Measurements from ENCODE around the gene DPH6.
A peak's percentile ranks its signal among the peaks of the same experiment; 100 is the strongest.
"Not testable (repeated sequence)": the region's sequence is repeated elsewhere in the genome, so short reads cannot be mapped to it uniquely, and the experiment has no call there.

Gene DPH6, protein sequence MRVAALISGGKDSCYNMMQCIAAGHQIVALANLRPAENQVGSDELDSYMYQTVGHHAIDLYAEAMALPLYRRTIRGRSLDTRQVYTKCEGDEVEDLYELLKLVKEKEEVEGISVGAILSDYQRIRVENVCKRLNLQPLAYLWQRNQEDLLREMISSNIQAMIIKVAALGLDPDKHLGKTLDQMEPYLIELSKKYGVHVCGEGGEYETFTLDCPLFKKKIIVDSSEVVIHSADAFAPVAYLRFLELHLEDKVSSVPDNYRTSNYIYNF

DNA sequence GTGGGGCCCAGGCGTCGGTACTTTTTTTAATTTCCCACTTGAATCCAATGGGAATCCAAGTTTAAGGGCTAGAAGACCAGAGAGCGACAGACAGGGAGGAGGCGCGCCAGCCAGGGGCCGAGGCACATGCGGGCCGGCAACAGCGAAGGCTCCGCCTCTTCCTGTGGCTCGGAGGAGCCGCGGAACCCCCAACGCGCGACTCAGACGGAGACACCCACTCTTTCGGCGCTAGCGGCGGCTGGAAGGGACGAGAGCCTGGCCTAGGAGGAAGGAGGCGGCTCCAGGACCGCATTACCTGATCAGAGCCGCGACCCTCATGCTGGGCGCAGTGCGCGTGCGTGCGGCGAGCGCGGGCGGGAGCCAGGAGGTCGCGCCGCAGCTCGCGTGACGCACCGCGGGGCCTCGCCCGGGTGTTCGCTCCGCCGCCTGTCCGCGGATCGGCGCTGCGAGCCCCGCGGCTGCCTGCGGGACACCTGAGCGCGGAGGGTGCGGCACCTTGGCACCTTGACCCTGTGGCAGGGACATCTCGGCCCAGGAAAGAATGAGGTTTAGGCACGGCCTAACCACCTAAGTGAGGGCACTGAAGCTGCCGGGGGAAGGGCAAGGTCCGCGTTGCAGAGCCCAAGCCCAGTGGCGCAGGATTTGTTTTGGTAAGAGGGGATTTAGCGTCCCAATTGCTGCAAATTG, at the start of gene DPH6:
DPH6 (minus strand) TSS at position 342 of the 687 bp plus-strand sequence; CDS start at position 318, 24 bp downstream.
- DNase-seq (ENCODE audit: low read depth), result peak; percentile 46

DNA sequence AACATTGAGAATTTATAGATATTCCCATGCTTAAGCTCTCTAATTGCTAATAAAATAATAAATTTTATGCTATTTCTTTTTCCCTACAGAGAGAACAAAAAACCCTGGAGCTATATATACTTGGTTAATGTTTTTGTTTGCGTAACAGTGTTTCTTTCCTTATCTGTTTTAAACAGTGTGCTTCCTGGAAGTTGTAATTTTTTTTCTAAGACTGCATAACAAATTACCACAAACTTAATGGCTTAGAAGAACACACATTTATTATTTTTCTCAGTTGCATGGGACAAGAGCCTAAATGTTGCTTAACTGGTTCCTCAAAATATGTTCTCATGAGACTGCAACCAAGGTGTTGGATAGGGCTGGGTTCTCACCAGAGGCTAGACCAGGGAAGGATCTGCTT, 49.7 kb upstream of the DPH6 start:
- DNase-seq (ENCODE audit: low read depth), result no peak

DNA sequence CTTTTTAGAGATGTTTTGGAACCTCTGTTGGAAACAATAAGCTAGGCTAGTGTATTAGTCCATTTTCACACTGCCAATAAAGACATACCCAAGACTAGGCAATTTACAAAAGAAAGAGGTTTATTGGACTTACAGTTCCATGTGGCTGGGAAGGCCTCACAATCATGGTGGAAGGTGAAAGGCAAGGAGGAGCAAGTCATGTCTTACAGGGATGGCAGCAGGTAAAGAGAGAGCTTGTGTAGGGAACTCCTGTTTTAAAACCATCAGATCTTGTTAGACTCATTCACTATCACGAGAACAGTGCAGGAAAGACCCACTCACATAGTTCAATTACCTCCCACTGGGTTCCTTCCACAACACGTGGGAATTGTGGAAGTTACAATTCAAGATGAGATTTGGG, 46.0 kb upstream of the DPH6 start:
- not testable (repeated sequence) for DNase-seq (ENCODE audit: low read depth)

DNA sequence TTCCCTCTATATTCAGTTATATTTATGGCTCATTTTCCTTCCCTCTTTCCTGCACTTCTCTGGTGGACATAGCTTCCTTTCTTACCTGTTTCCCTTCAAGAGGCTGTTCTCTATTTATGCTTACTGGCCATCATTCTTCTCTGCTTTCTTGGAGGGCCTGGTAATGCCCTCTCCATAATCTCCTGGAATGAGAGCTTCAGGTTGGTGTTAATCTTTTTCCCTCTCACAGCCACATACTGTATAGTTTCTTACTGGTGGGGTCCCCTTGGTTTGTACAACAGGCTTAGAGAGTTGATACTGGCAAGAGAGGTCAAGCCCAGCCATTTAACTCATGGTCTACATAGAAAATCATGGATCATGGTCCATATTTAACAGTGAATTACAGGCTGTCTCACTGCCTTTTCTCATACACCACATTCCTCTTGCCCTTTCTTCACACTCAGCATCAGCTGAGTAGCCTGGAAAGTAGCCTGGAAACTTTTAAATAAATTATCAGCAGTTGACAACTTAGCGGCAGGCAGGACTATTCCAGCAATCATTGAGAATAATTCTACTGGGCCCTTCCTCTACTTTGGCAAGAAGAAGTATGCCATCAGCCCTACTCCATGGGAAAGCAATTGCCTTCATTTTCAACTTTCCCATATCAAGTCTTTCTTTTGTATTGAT, 38.0 kb upstream of the DPH6 start:
- DNase-seq (ENCODE audit: low read depth), result peak; percentile 52

DNA sequence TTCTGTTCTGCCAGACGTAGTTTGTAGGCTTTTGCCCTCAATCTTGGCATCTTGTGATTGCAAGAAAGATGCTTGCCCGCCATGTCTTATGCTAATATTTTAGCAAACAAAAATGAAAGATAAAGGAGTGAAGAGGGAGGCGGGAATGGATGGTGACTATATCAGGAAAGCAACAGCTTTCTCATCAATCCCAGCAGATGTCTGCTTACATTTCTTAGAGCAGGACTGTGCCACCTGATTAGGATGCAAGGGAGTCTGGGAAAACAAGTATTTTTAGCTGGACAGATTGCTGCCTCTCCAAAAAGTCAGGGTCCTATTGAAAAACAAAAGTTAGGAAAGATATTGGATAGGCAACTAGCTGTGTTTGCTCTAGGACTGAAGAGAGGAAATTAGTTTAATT, 34.6 kb upstream of the DPH6 start:
- no peak for DNase-seq (ENCODE audit: low read depth)

DNA sequence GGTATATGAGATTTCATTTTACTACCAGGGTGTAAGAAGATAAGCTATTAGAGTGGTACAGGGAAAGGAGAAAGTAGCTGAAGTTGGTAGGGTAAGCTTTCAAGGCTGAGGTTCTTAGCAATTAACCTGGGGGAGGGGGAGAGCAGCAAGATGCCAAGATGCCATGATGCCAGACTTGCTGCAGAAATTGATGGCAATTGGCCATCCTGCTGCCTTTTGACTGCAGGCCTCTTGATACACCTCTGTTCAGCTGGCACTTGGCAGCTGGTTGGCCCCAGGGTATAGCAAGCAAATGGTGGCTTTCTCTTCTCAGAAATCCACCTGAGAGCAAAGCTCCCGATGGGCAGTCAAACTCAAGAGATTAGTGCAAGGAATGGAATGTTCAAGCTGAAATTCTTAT, 21.4 kb upstream of the DPH6 start:
- no peak for DNase-seq (ENCODE audit: low read depth)

DNA sequence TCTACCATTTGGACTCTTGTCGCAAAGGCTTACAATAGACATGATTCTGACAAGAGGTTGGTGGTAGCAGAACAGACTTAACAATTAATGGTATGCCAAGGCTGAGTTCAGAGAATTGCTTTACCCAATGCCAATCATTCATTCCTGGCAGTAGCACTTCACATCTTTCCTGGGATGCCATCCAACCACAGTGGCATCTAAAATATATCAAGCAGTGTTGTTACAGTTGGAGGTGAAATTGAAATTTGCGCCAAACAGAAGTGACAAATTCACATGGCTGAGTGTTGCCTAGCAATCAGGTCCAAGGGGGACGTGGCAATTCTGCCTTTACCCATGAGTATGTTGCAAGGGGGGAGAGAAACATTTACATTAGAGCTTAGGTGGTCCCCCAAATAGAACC, 21.0 kb upstream of the DPH6 start:
- DNase-seq (ENCODE audit: low read depth), result no peak

DNA sequence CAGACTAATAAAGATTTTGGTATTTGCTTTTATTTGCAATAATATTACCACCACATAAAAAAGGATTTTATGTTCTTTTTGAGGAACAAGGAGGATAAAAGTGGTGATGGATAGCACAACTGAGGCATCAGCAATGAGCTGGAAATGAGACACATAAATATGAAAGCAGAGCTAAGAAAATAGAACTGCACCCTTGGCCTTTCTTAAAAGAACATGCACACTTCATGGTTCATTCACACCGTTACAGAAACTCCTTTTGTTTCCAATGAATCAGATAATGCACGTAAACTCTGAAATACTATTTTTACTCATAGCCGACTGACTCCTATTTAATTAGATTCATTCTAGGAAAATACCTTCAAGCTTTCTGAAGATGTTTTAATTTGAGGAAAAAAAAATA, 19.9 kb upstream of the DPH6 start:
- DNase-seq (ENCODE audit: low read depth), result no peak

DNA sequence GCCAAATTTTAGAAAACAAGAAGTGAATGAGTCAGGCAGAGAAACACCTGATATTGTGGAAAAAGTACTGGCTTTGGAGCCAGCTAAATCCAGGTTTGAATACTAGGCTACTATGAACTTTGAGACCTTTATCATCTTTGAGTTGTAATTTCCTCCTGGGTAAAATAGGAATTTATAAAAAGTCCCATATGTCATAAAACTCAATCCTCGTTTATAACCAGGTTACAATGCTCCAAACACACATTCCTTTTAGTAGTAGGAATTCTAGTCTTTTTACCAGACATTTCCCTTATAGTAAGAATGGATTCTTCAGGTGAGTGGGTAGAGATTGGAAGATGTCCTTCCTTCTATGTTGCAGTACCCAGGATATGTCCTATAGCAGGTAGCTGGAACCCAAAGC, 16.7 kb upstream of the DPH6 start:
- no peak for DNase-seq (ENCODE audit: low read depth)

DNA sequence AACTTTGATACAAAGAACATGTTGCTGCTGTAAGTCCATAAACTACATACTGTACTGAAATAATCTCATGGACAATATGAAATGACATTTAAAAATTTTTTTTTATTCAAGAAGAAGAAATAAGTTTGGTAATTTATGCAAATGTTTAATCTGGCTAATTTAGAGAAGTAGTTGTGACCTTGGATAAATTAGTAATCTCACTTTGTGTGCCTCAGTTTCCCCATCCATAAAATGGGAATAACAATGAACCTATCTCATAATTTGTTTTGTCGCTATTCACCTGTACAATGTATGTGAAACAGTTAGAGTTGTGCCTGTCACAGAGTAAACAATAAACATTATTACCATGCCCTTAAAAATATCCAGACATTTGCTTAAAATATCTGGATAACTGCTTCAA, 15.3 kb upstream of the DPH6 start:
- no peak for DNase-seq (ENCODE audit: low read depth)

DNA sequence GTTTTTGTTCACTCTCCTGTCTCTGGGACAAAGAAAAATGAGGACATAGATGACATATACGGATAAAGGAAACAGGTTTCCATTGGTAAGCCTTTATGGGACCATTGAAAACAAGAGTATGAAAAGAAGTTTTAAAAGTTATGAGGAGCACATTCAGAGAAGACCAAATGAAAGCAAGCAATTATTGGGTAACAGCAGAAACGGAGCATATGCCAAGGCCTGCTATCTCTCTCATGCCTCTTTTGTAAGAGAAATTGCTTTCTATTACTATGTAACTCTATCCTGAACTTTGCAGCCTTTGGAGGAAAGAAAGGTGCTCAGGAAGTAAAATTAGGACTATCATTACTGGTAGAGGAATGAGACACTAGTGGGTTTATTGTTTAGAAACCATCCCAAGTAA, 14.9 kb upstream of the DPH6 start:
- no peak for DNase-seq (ENCODE audit: low read depth)

DNA sequence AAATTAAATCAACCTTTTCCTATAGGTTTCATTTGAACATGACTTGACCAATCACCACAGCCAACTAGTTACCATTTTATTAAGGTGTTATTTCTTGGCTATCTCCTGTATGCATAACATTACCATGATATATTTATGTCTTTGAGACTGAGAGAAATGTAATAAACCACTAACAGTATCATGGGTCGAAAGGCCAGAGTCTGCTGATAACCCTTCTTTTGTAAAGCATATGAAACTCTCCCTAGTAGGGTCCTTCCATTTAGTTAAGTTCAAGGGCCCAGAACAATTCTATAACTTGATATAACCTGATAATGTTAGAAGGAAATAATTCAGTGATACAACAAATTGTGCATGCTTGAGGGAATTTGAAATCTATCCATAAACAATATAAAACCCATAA, 14.3 kb upstream of the DPH6 start:
- no peak for DNase-seq (ENCODE audit: low read depth)

DNA sequence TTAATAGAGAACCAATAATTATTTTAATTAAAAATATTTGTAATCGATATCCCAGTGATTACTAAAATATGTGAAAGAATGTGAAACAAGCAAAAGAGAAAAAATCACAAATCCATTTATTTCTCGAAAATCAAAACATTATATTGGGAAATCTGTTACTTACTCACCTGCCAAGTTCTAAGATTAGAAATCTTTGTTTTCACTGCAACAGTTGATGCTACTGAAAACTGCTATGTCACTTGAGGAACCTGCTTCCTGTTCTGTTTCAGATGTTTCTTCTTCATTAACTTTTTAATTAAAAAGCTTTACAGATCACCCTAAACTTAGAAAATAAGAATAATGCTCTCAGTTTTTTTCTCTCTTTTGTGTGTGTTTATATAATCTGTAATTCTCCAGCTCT, 13.7 kb upstream of the DPH6 start:
- DNase-seq (ENCODE audit: low read depth), result no peak

DNA sequence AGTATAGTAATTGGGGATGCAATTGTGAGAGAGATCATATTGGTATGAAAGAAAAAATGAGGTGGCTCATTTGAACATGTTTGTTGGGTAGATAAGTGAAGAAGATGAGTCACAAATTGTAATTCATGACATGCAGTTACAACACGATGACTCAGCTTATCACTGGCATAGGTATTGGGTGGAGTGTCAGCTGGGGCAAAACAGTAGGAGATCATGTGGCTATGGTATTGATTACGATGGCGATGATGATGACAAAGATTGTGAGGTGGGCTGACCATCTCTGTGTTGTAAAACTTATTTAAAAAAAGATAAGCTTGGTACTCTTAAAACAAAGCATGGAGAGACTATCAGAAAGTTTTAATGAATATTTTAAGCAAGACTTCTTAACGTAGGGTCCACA, 11.6 kb upstream of the DPH6 start:
- DNase-seq (ENCODE audit: low read depth), result peak; percentile 70

DNA sequence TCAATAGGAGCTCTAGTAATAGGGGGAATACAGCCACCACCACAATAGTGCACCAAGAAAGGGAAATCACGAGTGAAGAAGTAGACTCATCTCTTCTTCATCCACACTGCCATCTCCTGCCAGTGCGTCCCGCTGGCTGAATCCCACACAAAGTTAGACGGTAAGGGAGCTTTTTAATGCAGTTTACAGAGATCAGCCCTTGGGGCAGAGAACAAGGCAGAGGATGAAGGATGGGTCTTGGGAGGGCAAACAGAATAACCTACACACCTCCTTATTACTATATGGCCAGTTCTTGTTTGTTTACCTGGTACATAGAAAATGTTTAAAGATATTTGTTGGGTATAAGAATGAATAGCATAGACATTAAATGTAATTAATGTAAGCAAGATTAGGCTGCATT, 11.0 kb upstream of the DPH6 start:
- DNase-seq (ENCODE audit: low read depth), result no peak

DNA sequence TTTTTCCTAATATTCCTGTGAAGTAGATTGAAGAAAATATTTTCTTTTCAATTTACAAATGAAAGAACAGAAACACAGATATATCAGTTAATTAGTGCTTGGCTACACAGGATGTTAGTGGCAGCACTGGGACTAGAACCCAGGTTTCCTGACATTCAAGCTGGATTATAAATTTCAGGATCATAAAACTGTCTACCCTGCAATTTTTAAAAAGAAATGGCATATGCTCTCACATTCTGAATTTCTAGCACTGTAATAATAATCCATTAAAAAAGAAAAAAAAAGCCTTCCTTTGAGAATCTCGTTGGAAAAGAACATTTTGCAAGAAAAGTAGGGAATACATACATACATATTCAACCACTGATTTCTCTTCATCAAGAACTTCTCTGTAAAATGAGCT, 9.3 kb upstream of the DPH6 start:
- no peak for DNase-seq (ENCODE audit: low read depth)

DNA sequence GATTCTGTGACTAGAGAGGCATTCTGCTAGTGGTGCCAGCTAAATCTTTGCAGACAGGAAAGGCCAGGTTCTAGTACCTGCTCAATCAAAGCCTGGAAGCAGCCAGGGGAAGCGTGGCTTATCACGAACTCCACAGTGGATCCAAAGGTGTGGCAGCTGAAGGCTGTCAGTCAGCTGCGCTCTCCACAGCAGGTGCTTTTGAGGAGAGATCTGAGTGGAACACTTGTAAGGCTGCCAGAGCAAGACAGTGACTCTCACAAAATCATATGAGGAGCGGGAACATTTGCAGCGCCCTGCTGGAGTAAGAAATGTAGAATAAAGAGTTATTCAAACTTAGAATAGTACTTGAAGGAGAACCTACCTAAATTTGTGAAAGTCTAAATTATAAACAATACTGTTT, 5.0 kb upstream of the DPH6 start:
- no peak for DNase-seq (ENCODE audit: low read depth)

DNA sequence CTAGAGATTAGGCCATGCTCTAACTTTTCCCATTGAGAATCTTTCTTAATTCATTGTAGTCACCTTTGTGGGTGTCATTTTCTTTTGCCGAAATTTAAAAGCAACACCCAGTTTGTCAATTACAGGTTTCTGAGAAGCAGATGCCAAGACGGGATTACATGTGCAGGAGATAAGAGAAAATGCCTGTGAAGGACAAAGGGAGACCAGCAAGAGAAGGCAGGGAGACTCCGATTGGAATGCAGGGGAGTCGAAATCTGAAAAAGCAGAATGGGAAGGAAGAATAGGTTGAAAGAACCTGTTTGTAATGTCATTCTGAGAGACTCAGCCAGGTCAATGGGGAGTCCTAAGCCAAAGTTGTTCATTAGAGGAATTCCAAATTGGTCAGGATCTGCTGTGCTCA, 3.6 kb upstream of the DPH6 start:
- DNase-seq (ENCODE audit: low read depth), result no peak

DNA sequence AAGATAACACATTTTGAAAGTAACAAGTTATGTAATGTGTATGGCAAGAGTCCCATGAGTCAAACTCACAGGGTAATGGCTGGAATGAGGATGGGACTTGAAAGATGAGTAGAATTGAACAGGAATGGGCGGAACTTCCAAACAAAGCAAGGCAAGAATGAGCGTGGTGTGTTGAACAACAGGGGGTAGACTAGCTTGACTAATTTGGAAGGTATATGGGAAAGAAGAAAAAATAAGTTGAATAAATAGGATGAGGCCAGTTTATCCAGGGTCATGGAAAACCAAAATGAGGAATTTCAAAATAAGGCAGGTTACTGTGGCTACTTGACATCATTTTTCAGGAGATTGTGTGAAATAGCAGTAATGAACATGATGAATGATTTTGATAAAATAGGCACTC, 2.5 kb upstream of the DPH6 start:
- DNase-seq (ENCODE audit: low read depth), result no peak

DNA sequence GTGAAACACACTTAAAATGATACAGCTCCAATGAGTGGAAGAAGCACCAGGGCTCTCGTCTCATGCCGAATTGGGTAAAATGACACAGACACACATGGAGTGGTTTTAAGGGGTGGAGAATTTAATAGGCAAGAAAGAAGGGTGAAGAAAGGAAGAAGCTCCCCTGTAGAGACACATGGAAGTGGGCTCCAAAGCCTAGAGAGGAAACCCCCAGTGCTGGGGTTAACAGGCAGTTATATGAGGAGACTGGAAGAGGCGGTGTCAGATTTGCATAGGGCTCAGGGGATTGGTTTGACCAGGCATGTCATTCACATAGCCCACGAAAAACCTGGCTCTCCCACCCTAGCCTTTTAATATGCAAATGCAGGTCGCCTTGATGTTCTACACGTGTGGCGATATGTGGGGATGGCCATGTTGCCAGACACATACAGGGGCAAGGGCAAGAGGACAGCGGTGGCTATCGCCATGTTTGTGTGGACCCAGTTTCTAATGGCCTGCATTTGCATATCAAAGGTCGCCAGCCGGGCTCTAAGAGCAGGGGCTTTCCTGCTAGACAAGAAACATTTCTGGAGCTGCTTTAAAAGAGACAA, 1.9 kb upstream of the DPH6 start:
- DNase-seq (ENCODE audit: low read depth), result no peak

DNA sequence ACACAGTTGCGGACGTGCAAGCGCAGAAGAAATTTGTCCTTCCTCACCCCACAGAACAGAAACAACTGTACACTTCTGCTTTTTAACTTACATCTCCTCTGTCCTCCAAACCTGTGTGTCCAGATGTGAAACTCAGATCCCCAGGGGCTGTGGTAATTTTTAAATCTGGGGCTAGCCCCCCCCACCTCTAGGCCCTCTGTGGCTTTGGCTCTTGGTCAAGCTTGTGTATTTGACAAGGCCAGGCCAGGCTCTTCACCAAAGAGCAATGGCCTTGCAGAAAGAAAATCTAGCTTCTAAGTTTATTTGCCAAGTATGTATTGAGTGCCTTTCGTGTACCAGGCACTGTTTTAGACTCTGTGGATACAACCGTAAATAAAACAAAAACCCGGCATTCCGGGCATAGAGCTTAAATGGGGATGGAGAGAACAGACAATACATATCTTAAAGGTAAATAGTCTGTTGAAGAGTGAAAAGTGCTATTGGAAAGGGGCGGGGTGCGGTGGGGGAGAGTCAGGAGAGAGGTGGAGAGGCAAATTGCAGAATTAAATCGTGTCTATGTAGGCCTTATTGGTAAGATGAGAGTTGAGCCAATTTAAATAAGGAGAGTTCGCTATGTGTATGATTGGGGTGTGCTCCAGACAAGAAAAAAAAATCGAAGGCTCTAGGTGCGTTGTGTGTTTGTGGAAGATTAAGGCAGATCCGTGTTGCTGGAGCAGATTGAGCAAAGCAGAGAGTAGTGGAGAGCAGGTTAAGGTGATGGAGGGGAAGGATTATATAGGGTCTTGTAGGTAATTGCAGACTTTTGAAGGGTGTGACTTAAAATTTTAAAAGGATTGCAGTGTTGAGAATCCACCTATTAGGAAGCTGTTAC, 781 bp upstream of the DPH6 start:
- no peak for DNase-seq (ENCODE audit: low read depth)

DNA sequence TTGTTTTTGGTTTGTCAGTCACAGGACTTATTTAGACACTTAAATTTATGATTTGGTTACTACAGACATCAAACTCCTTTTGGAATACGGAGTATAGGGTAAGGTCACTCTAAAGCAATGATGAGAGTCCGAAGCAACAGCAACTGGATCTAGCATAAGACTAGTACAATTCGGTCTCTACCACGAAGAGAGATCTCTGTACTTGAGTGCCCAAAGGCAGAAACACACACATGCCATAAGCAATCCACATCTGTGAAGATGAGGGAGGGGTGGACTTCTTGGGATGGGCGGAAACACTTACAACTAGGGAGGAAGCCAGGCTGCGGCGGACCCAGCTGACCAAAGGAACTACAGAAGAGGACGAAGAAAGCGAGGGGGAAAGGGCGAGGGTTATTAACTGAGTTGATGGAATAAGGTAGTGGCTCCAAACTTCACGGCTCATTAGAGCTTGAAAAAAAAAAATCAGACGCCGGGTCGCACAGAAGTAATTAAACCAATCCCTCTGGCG, 595 bp downstream of the DPH6 start:
- peak; percentile 30 for DNase-seq (ENCODE audit: low read depth)
